ENCODE measurements around the gene MAP4K3.

The MAP4K3 gene

DNA sequence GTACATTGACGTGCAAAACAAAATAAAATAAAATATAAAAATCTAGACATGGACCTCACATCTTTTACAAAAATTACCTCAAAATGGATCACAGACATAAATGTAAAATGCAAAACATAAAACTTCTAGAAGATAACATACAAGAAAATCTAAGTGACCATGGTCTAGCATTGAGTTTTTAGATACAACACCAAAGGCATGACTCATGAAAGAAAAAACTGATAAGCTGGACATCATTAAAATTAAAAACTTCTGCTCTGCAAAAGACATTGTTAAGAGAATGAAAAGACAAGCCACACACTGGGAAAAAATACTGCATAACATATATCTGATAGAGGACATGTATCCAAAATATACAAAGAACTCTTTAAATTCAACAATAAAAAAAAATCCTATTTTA, 14.4 kb downstream of the MAP4K3 start:
- no peak for TF ChIP-seq CTCF (IDR thresholded peaks at IDR 0.05; ENCODE audit: insufficient read depth, low read length, poor library complexity, severe bottlenecking)

DNA sequence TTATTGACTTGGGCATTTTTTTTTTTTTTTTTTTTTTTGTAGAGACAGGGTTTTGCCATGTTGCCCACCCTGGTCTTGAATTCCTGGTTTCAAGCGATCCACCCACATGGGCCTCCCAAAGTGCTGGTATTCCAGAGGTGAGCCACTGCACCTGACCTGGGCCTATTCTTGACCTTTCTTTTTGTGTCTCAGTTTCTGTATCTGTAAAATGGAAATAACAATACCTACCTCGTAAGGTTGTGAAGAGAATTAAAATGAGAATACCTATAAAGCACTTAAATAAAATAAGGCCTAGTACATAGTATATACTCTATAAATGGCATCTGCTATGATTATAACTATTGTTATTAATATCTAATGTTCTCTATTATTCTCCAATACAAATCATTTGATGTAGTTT, 15.7 kb downstream of the MAP4K3 start:
- DNase-seq (ENCODE audit: extremely low read depth, insufficient read length), result no peak
- Histone ChIP-seq H3K27me3 (replicated peaks; ENCODE audit: control insufficient read depth, insufficient read depth, low read length) (no peaks in the 10 kb centered on the region), H3K36me3 (ENCODE audit: control insufficient read depth, insufficient read depth, low read length) (no peaks in the 10 kb centered on the region), H3K4me3 (replicated peaks; ENCODE audit: low read depth, low read length) (no peak overlapping the region)
- TF ChIP-seq CTCF (IDR thresholded peaks at IDR 0.05; ENCODE audit: insufficient read depth, low read length, poor library complexity, severe bottlenecking), result no peak

More for the DNA sequence above, 14.4 kb downstream of the MAP4K3 start:
- no peak for DNase-seq (ENCODE audit: extremely low read depth, insufficient read length)
- no peaks in the 10 kb centered on the region for H3K27me3 ChIP-seq (replicated peaks; ENCODE audit: control insufficient read depth, insufficient read depth, low read length)
- no peak overlapping the region for H3K4me3 ChIP-seq (replicated peaks; ENCODE audit: low read depth, low read length)
- no peaks in the 10 kb centered on the region for H3K36me3 ChIP-seq (ENCODE audit: control insufficient read depth, insufficient read depth, low read length)

GRCh38 chr2:39419282-39420223, 17.5 kb downstream of the MAP4K3 start:
- Histone ChIP-seq H3K27me3 (replicated peaks; ENCODE audit: control insufficient read depth, insufficient read depth, low read length) (no peaks in the 10 kb centered on the region), H3K4me3 (replicated peaks; ENCODE audit: low read depth, low read length) (no peak overlapping the region), H3K36me3 (ENCODE audit: control insufficient read depth, insufficient read depth, low read length) (no peaks in the 10 kb centered on the region)
- TF ChIP-seq CTCF (IDR thresholded peaks at IDR 0.05; ENCODE audit: insufficient read depth, low read length, poor library complexity, severe bottlenecking), result no peak
- no peak for DNase-seq (ENCODE audit: extremely low read depth, insufficient read length)

- no peak for TF ChIP-seq CTCF (IDR thresholded peaks at IDR 0.05; ENCODE audit: insufficient read depth, low read length, poor library complexity, severe bottlenecking)
- no peak overlapping the region for H3K4me3 ChIP-seq (replicated peaks; ENCODE audit: low read depth, low read length)
- DNase-seq (ENCODE audit: extremely low read depth, insufficient read length), result no peak
- no peaks in the 10 kb centered on the region for H3K36me3 ChIP-seq (ENCODE audit: control insufficient read depth, insufficient read depth, low read length)
- no peaks in the 10 kb centered on the region for H3K27me3 ChIP-seq (replicated peaks; ENCODE audit: control insufficient read depth, insufficient read depth, low read length)
These were observed 18.6 kb downstream of the MAP4K3 start for GRCh38 chr2:39418491-39418890.

GRCh38 chr2:39416140-39416539, 20.9 kb downstream of the MAP4K3 start:
- Histone ChIP-seq H3K4me3 (replicated peaks; ENCODE audit: low read depth, low read length) (no peak overlapping the region), H3K36me3 (ENCODE audit: control insufficient read depth, insufficient read depth, low read length) (no peaks in the 10 kb centered on the region), H3K27me3 (replicated peaks; ENCODE audit: control insufficient read depth, insufficient read depth, low read length) (no peaks in the 10 kb centered on the region)
- no peak for DNase-seq (ENCODE audit: extremely low read depth, insufficient read length)
- no peak for TF ChIP-seq CTCF (IDR thresholded peaks at IDR 0.05; ENCODE audit: insufficient read depth, low read length, poor library complexity, severe bottlenecking)
